Non-pigmented ciliary epithelial cell (primary cell): Measurements from ENCODE around the gene PGAP1.

Source experiments
- DNase-seq: peaks from one replicate; pipeline ENCODE4 v3.0.0-alpha.2; 2010; ENCODE audit warnings: low read depth

Gene PGAP1

GRCh38 chr2:196891136-196891535 lies 35.4 kb downstream of the PGAP1 start:
- DNase-seq, result no peak

- no peak for DNase-seq
These were observed 39.1 kb downstream of the PGAP1 start for GRCh38 chr2:196887431-196887830.

- DNase-seq, result no peak
These were observed 42.1 kb downstream of the PGAP1 start for GRCh38 chr2:196884368-196884767.

GRCh38 chr2:196876364-196876763 lies 50.1 kb downstream of the PGAP1 start:
- no peak for DNase-seq

GRCh38 chr2:196875414-196875813 lies 51.1 kb downstream of the PGAP1 start:
- no peak for DNase-seq

- no peak for DNase-seq
These were observed 53.0 kb downstream of the PGAP1 start for GRCh38 chr2:196873511-196873910.

GRCh38 chr2:196854629-196855028 lies 71.9 kb downstream of the PGAP1 start:
- DNase-seq, result no peak

GRCh38 chr2:196853301-196854087 lies 73.0 kb downstream of the PGAP1 start:
- DNase-seq, result no peak

- no peak for DNase-seq
These were observed 75.4 kb downstream of the PGAP1 start for GRCh38 chr2:196851088-196851487.

GRCh38 chr2:196849895-196850294 lies 76.6 kb downstream of the PGAP1 start:
- peak; percentile 9 for DNase-seq

GRCh38 chr2:196846295-196846694 lies 80.2 kb downstream of the PGAP1 start:
- DNase-seq, result no peak

GRCh38 chr2:196845371-196845770 lies 81.1 kb downstream of the PGAP1 start:
- DNase-seq, result no peak

GRCh38 chr2:196840171-196840570 lies 86.3 kb downstream of the PGAP1 start:
- DNase-seq, result no peak

GRCh38 chr2:196839574-196839973 lies 86.9 kb downstream of the PGAP1 start:
- DNase-seq, result no peak

- no peak for DNase-seq
These were observed 90.1 kb downstream of the PGAP1 start for GRCh38 chr2:196836440-196836839.

- no peak for DNase-seq
These were observed 95.8 kb downstream of the PGAP1 start for GRCh38 chr2:196830701-196831100.

- no peak for DNase-seq
These were observed 99.2 kb downstream of the PGAP1 start for GRCh38 chr2:196827356-196827755.

- peak; percentile 80 for DNase-seq
These were observed 102.6 kb downstream of the PGAP1 start for GRCh38 chr2:196823750-196824522.

- no peak for DNase-seq
These were observed 105.3 kb downstream of the PGAP1 start for GRCh38 chr2:196821195-196821594.

- DNase-seq, result no peak
These were observed 117.2 kb downstream of the PGAP1 start, which contains the start of gene C2orf66 for GRCh38 chr2:196809260-196809659. C2orf66 (minus strand) TSS chr2:196809355; CDS start chr2:196809336, 19 bp downstream.

GRCh38 chr2:196808083-196808665 lies 118.3 kb downstream of the PGAP1 start:
- no peak for DNase-seq

GRCh38 chr2:196804381-196804780 lies 122.1 kb downstream of the PGAP1 start:
- DNase-seq, result no peak

- DNase-seq, result no peak
These were observed 124.1 kb downstream of the PGAP1 start for GRCh38 chr2:196802401-196802800.
